CD4-positive, alpha-beta T cell (primary cell): ENCODE measurements around the gene ANKRD13B. TPM values are rescaled to one million over a fixed set of nuclear protein-coding genes. Genes with fewer than 3 reads are reported as not detected.
A peak's percentile ranks its signal among the peaks of the same experiment; 100 is the strongest.

ENCODE experiments used
- ATAC-seq: fragments of 200-7000 bp; cut with Tn5 transposase; one replicate; pipeline ENCODE4 v1.10.0; 2022; ENCODE audit warnings: mild to moderate bottlenecking; ENCODE audit not compliant: poor library complexity
- CTCF ChIA-PET: fragments of 350-600 bp; sonication (Branson Sonifier 250); formaldehyde crosslinking; loops from one replicate; lab custom pipeline; 2021; ENCODE audit warnings: antibody characterized with exemption, inconsistent platforms; lab: Charles Lee
- POLR2A ChIA-PET: fragments of 350-600 bp; sonication (Branson Sonifier 250); formaldehyde crosslinking; loops from one replicate; lab custom pipeline; 2021; ENCODE audit warnings: antibody characterized with exemption, inconsistent platforms; lab: Charles Lee
- DNase-seq, 14 experiments: peaks; one replicate each; pipeline ENCODE4 v3.0.0-alpha.2; 2013 to 2020; ENCODE audit warnings: mixed read lengths in 2 of 14
- H3K27ac ChIP-seq, 2 donors: one replicate each; pipeline versions ENCODE4 v1.5.1 to v1.7.0; 2013; ENCODE audit warnings: low read length in 2 of 2, low read depth in 1 of 2, mild to moderate bottlenecking in 1 of 2
- H3K27me3 ChIP-seq, 2 experiments: 1 replicate in 1 of 2; 2 replicates in 1 of 2; pipeline versions ENCODE4 v1.6.1 to v1.7.0; 2013; ENCODE audit warnings: low read length in 2 of 2, control low read depth in 1 of 2, mild to moderate bottlenecking in 1 of 2, moderate library complexity in 1 of 2; ENCODE audit not compliant: insufficient read depth in 2 of 2, control insufficient read depth in 1 of 2
- H3K36me3 ChIP-seq: one replicate; pipeline ENCODE4 v1.6.1; 2013; ENCODE audit warnings: low read length, control low read depth; ENCODE audit not compliant: insufficient read depth
- H3K4me1 ChIP-seq: one replicate; pipeline ENCODE4 v1.6.1; 2013; ENCODE audit warnings: low read length, control low read depth; ENCODE audit not compliant: insufficient read depth
- H3K4me3 ChIP-seq: one replicate; pipeline ENCODE4 v1.5.1; 2013; ENCODE audit warnings: mild to moderate bottlenecking, low read length, moderate library complexity
- H3K9me3 ChIP-seq, 2 experiments: 1 replicate in 1 of 2; 2 replicates in 1 of 2; pipeline versions ENCODE4 v1.6.1 to v1.7.0; 2013; ENCODE audit warnings: low read length in 2 of 2, mild to moderate bottlenecking in 2 of 2, control low read depth in 1 of 2, moderate library complexity in 1 of 2; ENCODE audit not compliant: control insufficient read depth in 1 of 2, insufficient read depth in 1 of 2
- H3K27ac Mint-ChIP-seq: one replicate; pipeline ENCODE4 v1.8.0; 2020; ENCODE audit warnings: mixed read lengths
- H3K27me3 Mint-ChIP-seq: one replicate; pipeline ENCODE4 v1.8.0; 2021; ENCODE audit warnings: mixed read lengths
- H3K36me3 Mint-ChIP-seq: one replicate; pipeline ENCODE4 v1.8.0; 2021; ENCODE audit warnings: low read depth, mixed read lengths
- H3K4me1 Mint-ChIP-seq: one replicate; pipeline ENCODE4 v1.8.0; 2021; ENCODE audit warnings: low read depth, mixed read lengths
- H3K4me3 Mint-ChIP-seq: one replicate; pipeline ENCODE4 v1.8.0; 2020; ENCODE audit warnings: mild to moderate bottlenecking, mixed read lengths
- H3K9me3 Mint-ChIP-seq: one replicate; pipeline ENCODE4 v1.8.0; 2020; ENCODE audit warnings: mixed read lengths
- CTCF ChIP-seq: fragments of 200-600 bp; IDR thresholded peaks from one replicate; pipeline ENCODE4 v1.8.0; 2022; ENCODE audit warnings: antibody characterized with exemption, mild to moderate bottlenecking
- intact Hi-C, 2 experiments: fragments of 100-400 bp; cut with DNase I in 1 of 2; cut with micrococcal nuclease in 1 of 2; formaldehyde crosslinking; loops; one replicate each; pipeline versions ENCODE4 v1.15.1 to v1.9.0; 2023 to 2025; cut with DNase I, micrococcal nuclease
- total RNA-seq, 174 experiments: library from RNA in 2 of 174; stranded (reverse) in 2 of 174; gene quantifications; one replicate each; pipeline ENCODE4 v1.2.3 and lab custom pipeline; 2021 to 2026

ANKRD13B gene
- total RNA-seq, 2 experiments from 2014 or later = 2.1 to 3.0 TPM

GRCh38 chr17:29620271-29620670 is 27.3 kb downstream of the ANKRD13B start:
- Histone ChIP-seq H3K27ac (no peak overlapping the region), H3K4me1 (peaks cover 60% of the 10 kb centered on the region), H3K4me3 (no peak overlapping the region), H3K9me3 (no peaks in the 10 kb centered on the region), H3K36me3 (no peaks in the 10 kb centered on the region), H3K27me3 (no peaks in the 10 kb centered on the region)
- CTCF ChIA-PET = no interaction called here
- DNase-seq (no peak), ATAC-seq (no peak)
- no peak overlapping the region for H3K27ac Mint-ChIP-seq
- no peaks in the 10 kb centered on the region for H3K36me3 Mint-ChIP-seq
- intact Hi-C loops = no loop called here
- no peak for TF ChIP-seq CTCF
- POLR2A ChIA-PET = no interaction called here
- peaks cover 56% of the 10 kb centered on the region for H3K4me1 Mint-ChIP-seq
- no peaks in the 10 kb centered on the region for H3K27me3 Mint-ChIP-seq
- no peaks in the 10 kb centered on the region for H3K9me3 Mint-ChIP-seq
- H3K4me3 Mint-ChIP-seq = no peak overlapping the region

GRCh38 chr17:29620779-29621500 is 28.0 kb downstream of the ANKRD13B start:
- H3K9me3 Mint-ChIP-seq = no peaks in the 10 kb centered on the region
- POLR2A ChIA-PET = interaction anchor here (0.6 to 1.1 kb wide), 3 partner anchors 10 to 327 kb away, joined by 3 to 4 read pairs (median 4); partner anchors contain the start of gene NUFIP2
- H3K4me3 ChIP-seq = no peak overlapping the region

GRCh38 chr17:29621751-29622194 is 28.8 kb downstream of the ANKRD13B start:
- peaks cover 46% of the 10 kb centered on the region for H3K4me1 Mint-ChIP-seq
- TF ChIP-seq CTCF = no peak

More at GRCh38 chr17:29620779-29621500, 28.0 kb downstream of the ANKRD13B start:
- H3K27me3 ChIP-seq = no peaks in the 10 kb centered on the region
- Mint-ChIP-seq H3K27ac (no peak overlapping the region), H3K4me3 (peak overlapping the region; percentile 58), H3K27me3 (no peaks in the 10 kb centered on the region), H3K4me1 (peaks cover 54% of the 10 kb centered on the region), H3K36me3 (no peaks in the 10 kb centered on the region)
- no peak for TF ChIP-seq CTCF
- peaks cover 2% of the 10 kb centered on the region for H3K36me3 ChIP-seq
- ATAC-seq (no peak), DNase-seq (peak in 1 of 14 experiments; percentile 25)
- peaks cover 53% of the 10 kb centered on the region for H3K4me1 ChIP-seq
- H3K9me3 ChIP-seq = no peaks in the 10 kb centered on the region
- no peak overlapping the region for H3K27ac ChIP-seq
- intact Hi-C loops = no loop called here
- CTCF ChIA-PET = interaction anchor here (1.1 kb wide), 1 partner anchor 158 kb away, joined by 3 read pairs; no protein-coding TSS in a partner anchor

More at GRCh38 chr17:29621751-29622194, 28.8 kb downstream of the ANKRD13B start:
- no peaks in the 10 kb centered on the region for H3K9me3 Mint-ChIP-seq
- DNase-seq = no peak
- ChIA-PET CTCF (interaction anchor here (1.1 kb wide), 1 partner anchor 157 kb away, joined by 3 read pairs; no protein-coding TSS in a partner anchor), POLR2A (interaction anchor here (0.6 to 1.1 kb wide), 3 partner anchors 9 to 327 kb away, joined by 3 to 4 read pairs (median 4); partner anchors contain the start of gene NUFIP2)
- H3K36me3 Mint-ChIP-seq = no peaks in the 10 kb centered on the region
- ATAC-seq = no peak
- H3K4me3 Mint-ChIP-seq = peak overlapping the region; percentile 77
- H3K27me3 ChIP-seq = no peaks in the 10 kb centered on the region
- no peak overlapping the region for H3K27ac Mint-ChIP-seq
- H3K9me3 ChIP-seq = no peaks in the 10 kb centered on the region
- peaks cover 6% of the 10 kb centered on the region for H3K36me3 ChIP-seq
- peak overlapping the region; percentile 69 for H3K4me3 ChIP-seq
- no peak overlapping the region for H3K27ac ChIP-seq
- no peaks in the 10 kb centered on the region for H3K27me3 Mint-ChIP-seq
- intact Hi-C loops = no loop called here
- peaks cover 44% of the 10 kb centered on the region for H3K4me1 ChIP-seq
